ENCODE measurements around the gene MRPL36. TPM values are rescaled to one million over a fixed set of nuclear protein-coding genes. Genes with fewer than 3 reads are reported as not detected.

MRPL36 gene
- total and polyA plus RNA-seq, 2 of the 4 experiments (the other 2 are of a cell fraction) = 85.9 to 103 TPM

DNA sequence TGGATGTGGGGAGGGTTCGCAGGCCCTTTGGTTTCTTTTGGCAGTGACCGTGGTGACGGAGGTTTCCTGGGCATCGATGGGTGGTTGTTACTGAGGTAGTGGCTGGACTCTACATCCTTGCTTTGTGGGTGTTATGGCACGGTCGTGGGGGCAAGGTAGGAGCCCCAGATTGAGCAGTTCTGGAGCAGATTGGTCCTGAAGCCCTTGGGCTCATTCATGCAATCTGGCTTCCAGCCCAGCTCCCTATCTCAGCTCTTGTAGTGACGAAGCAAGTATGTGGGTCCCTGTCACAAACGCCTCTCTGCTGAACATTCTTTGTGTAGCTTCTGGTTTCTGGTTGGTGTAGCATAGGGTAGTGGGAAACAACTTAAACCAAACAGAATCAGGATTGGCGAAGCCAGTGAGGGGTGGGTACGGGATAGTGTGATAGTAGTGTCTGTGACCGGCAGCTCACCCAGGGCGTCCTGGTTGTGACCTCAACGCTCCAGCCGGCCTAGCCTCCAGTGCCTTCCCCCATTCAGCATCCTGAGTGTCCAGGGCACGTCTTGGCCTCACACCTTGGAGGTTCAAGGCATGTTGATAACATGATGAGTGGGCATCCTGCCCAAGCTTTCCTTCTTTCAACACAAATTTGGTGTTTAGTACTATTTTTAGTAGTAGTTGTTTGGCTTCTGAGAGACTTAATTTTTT, 4.5 kb upstream of the MRPL36 start:
- Histone ChIP-seq H3K18ac (ENCODE audit: low read depth, low read length) (no peak overlapping the region), H4K20me1 (ENCODE audit: insufficient read depth, low read length) (no peaks in the 10 kb centered on the region), H4K91ac (ENCODE audit: insufficient read depth, low read depth, low read length) (no peak overlapping the region), H3K27ac (ENCODE audit: insufficient read depth, low read length) (no peak overlapping the region), H2AK5ac (ENCODE audit: low read depth, low read length) (no peak overlapping the region), H3K23ac (ENCODE audit: low read depth, low read length) (no peak overlapping the region), H3K27me3 (ENCODE audit: control insufficient read depth, insufficient read depth, low read length) (no peaks in the 10 kb centered on the region), H4K8ac (ENCODE audit: low read depth in 2 of 2, low read length in 2 of 2) (no peak overlapping the region), H3K4me2 (ENCODE audit: low read depth, low read length) (no peak overlapping the region), H3K79me1 (ENCODE audit: low read depth in 1 of 2, low read length in 2 of 2) (peaks cover 42 to 71% of the 10 kb centered on the region in 2 experiments), H3K9me1 (ENCODE audit: insufficient read depth, low read length) (no peaks in the 10 kb centered on the region), H3K4ac (ENCODE audit: low read depth, low read length) (no peak overlapping the region), H3K9me3 (ENCODE audit: control insufficient read depth, insufficient read depth, low read length) (no peaks in the 10 kb centered on the region), H3K4me1 (ENCODE audit: control insufficient read depth, insufficient read depth, low read length) (peaks cover 6% of the 10 kb centered on the region; the same call in 1 of the 2 replicates), H2BK5ac (ENCODE audit: low read depth, low read length, poor library complexity, severe bottlenecking) (no peak overlapping the region), H3K56ac (ENCODE audit: extremely low read depth, insufficient read depth, low read length) (no peak overlapping the region), H3K36me3 (ENCODE audit: control insufficient read depth, insufficient read depth, low read length) (peaks cover 50% of the 10 kb centered on the region), H3K14ac (replicated peaks; ENCODE audit: low read depth, low read length) (no peak overlapping the region), H4K5ac (ENCODE audit: low read depth, low read length) (no peak overlapping the region), H2AK9ac (replicated peaks; ENCODE audit: low read depth, low read length, poor library complexity) (no peak overlapping the region), H2AFZ (replicated peaks; ENCODE audit: low read length, poor library complexity) (no peak overlapping the region), H3K4me3 (ENCODE audit: insufficient read depth, low read depth, low read length) (no peak overlapping the region), H3K9ac (ENCODE audit: low read depth, low read length) (no peak overlapping the region), H2BK120ac (ENCODE audit: low read depth, low read length) (no peak overlapping the region), H2BK20ac (ENCODE audit: low read depth, low read length) (no peak overlapping the region), H2BK15ac (ENCODE audit: low read depth, low read length) (no peak overlapping the region)
- CTCF ChIA-PET = no interaction called here
- POLR2A ChIA-PET (ENCODE audit: unreplicated experiment) = no interaction called here
- dilution Hi-C loops (cut with HindIII; ENCODE audit: low sequenced_read_pairs, unreplicated experiment) (no loop called here), in situ Hi-C loops (cut with MboI; ENCODE audit: low sequenced_read_pairs) (no loop called here), intact Hi-C loops (cut with micrococcal nuclease) (no loop called here)
- TF ChIP-seq, protein P1, sequence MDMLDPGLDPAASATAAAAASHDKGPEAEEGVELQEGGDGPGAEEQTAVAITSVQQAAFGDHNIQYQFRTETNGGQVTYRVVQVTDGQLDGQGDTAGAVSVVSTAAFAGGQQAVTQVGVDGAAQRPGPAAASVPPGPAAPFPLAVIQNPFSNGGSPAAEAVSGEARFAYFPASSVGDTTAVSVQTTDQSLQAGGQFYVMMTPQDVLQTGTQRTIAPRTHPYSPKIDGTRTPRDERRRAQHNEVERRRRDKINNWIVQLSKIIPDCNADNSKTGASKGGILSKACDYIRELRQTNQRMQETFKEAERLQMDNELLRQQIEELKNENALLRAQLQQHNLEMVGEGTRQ (IDR thresholded peaks at IDR 0.05; ENCODE audit: low read depth, low read length) = no peak
- TF ChIP-seq MAZ (IDR thresholded peaks at IDR 0.05; ENCODE audit: borderline replicate concordance, low read depth, low read length) (no peak), RAD21 (IDR thresholded peaks at IDR 0.05; ENCODE audit: low read length) (no peak), RCOR1 (IDR thresholded peaks at IDR 0.05; ENCODE audit: insufficient replicate concordance, low read length) (no peak), POLR2A (IDR thresholded peaks at IDR 0.05; ENCODE audit: low read depth, low read length) (no peak), CEBPB (IDR thresholded peaks at IDR 0.05; ENCODE audit: low read depth, low read length) (no peak), SMC3 (IDR thresholded peaks at IDR 0.05; ENCODE audit: low read depth, low read length) (no peak), CHD1 (IDR thresholded peaks at IDR 0.05; ENCODE audit: low read depth, low read length) (no peak), MXI1 (IDR thresholded peaks at IDR 0.05; ENCODE audit: borderline replicate concordance, low read depth, low read length) (no peak), BHLHE40 (IDR thresholded peaks at IDR 0.05; ENCODE audit: low read depth, low read length) (no peak), MAFK (IDR thresholded peaks at IDR 0.05; ENCODE audit: low read depth, low read length) (no peak), NFE2L2 (IDR thresholded peaks at IDR 0.05; ENCODE audit: low read depth, low read length) (no peak), RFX5 (IDR thresholded peaks at IDR 0.05; ENCODE audit: low read depth, low read length) (no peak), FOS (IDR thresholded peaks at IDR 0.05; ENCODE audit: low read depth, low read length) (no peak)
- TF ChIP-seq, protein P2, sequence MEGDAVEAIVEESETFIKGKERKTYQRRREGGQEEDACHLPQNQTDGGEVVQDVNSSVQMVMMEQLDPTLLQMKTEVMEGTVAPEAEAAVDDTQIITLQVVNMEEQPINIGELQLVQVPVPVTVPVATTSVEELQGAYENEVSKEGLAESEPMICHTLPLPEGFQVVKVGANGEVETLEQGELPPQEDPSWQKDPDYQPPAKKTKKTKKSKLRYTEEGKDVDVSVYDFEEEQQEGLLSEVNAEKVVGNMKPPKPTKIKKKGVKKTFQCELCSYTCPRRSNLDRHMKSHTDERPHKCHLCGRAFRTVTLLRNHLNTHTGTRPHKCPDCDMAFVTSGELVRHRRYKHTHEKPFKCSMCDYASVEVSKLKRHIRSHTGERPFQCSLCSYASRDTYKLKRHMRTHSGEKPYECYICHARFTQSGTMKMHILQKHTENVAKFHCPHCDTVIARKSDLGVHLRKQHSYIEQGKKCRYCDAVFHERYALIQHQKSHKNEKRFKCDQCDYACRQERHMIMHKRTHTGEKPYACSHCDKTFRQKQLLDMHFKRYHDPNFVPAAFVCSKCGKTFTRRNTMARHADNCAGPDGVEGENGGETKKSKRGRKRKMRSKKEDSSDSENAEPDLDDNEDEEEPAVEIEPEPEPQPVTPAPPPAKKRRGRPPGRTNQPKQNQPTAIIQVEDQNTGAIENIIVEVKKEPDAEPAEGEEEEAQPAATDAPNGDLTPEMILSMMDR (conservative IDR thresholded peaks at IDR 0.05; ENCODE audit: low read depth, low read length) = no peak
- TF ChIP-seq, protein P3, sequence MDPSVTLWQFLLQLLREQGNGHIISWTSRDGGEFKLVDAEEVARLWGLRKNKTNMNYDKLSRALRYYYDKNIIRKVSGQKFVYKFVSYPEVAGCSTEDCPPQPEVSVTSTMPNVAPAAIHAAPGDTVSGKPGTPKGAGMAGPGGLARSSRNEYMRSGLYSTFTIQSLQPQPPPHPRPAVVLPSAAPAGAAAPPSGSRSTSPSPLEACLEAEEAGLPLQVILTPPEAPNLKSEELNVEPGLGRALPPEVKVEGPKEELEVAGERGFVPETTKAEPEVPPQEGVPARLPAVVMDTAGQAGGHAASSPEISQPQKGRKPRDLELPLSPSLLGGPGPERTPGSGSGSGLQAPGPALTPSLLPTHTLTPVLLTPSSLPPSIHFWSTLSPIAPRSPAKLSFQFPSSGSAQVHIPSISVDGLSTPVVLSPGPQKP (IDR thresholded peaks at IDR 0.05; ENCODE audit: borderline replicate concordance, low read depth, low read length) = no peak
- BruUV-seq (replicated peaks) = no TSS peak
- DNase-seq (peak; percentile 10), ATAC-seq (ENCODE audit: low read depth) (no peak)
- WGBS, 2 experiments (ENCODE audit: extremely low coverage in 2 of 2, insufficient read length in 1 of 2) = 83% methylated on average over 2 of the region's 15 CpGs; no CpG with 5 or more reads in 1 of the 2 experiments

Data from IMR-90 (cell line).